GM19395 (cell line): ENCODE data around the gene TRAF2.

Experiments used
- ATAC-seq: cut with Tn5 transposase; IDR thresholded peaks from one replicate; pipeline ENCODE4 v1.9.1; 2021; ENCODE audit warnings: mild to moderate bottlenecking, moderate library complexity; ENCODE audit not compliant: unreplicated experiment

Gene TRAF2

DNA sequence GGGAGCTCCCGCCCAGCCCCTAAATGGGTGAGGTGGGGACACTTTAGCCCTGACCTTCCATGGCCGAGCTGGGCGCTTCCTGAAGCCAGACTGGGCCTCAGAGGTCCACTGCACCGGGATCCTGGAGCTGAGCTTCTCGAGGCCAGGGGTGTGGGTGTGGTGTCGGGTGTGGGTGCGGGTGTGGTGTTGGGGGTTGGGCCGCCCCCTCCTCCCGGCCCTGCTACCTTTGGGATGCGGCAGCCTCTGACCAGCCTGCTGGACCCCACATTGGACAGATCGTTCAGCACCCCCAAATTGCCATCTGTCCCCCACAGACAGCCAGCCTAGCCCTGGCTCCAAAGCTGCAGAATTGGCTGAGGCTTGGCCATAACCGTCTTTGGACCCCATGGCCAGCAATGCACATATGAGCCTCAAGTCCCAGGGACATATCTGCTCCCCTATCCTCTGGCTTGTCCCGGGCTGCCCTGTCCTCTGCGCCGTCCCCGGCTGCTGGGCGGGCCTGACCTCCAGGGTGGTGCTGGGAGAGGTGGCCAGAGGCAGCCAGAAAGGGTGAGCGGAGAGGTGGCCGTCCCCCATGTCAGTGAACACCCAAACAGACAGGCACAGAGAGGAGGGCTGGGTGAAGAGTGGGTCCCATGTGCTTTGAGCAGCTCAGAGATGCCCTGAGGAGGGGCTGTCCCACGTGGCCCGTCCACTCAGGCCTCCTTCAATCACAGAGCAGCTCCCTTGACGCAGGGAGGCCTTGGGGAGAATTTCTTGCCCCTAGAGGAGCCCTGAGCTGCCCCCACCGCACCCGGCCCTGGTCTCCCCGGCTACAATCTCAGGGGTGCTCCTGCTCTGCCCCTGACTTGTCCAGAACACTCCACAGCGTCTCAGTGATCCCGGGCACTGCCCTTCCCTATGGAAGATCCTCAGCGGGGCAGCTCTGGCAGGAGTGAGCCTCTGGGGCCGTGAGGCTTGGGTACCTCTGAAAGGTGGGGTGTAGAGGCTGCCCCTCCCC lies 87.6 kb downstream of the TRAF2 start:
- no peak for ATAC-seq

DNA sequence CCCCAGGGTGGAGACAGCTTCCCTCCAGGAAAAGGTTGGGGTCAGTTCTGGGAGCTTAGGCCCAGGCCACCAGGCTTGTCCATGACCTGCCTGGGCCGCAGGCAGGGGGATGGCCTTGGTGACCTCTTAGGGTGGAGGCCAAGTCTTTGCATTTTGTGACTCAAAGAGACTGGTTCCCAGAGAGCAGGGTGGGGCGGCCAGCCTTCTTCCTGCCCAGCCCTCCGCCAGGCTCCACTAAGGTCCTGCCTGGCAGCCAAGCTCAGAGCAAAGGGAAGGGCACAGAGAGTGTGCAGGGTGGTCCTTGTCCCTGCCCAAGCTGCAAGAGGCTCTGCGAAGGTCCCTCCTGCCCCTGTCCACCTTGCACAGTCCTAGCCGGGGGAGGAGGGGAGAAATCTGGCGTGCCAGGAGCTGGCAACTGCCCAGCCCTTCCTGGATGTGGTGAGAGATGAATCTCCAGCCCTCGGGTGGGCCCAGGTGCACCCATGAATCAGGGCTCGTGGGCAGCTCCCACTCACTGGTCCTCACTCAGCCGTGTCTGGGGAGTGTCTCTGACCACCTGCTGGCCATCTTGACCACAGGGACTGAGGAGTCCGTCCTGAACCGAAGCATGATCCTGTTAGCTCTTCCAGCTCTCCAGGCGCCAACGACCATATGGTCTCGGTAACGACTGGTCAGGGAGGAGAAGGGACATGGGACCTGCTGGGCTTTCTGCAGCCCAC lies 88.7 kb downstream of the TRAF2 start:
- no peak for ATAC-seq

DNA sequence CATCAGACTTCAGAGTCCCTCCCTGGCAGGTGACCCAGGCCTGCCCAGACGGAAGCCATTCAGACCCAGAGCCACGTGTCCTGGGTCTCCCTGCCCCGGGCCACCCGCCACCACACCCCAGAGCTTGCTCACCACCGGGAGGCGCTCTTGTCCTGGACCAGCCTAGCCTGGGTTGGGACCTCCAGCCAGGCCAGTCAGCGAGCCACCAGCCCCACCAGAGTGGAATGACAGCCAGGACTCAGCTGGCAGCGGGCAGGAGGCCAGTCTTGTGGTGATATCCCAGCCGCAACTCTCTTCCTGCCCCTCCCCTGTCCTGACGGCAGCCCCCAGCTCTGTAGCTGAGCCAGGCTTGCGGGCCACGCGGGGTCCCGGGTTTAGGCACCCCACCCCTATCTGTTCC lies 89.3 kb downstream of the TRAF2 start:
- ATAC-seq = no peak
